Adipose tissue (tissue), 3 donors: Measurements from ENCODE around the gene CKM. TPM values are rescaled to one million over a fixed set of nuclear protein-coding genes. Genes with fewer than 3 reads are reported as not detected.
"Not testable (repeated sequence)": the region's sequence is repeated elsewhere in the genome, so short reads cannot be mapped to it uniquely, and the experiment has no call there.

Source experiments
- H3K27ac ChIP-seq: one replicate; pipeline ENCODE4 v1.5.1; 2013; ENCODE audit warnings: low read depth, low read length
- WGBS, 3 donors: extraction: QIAGEN DNeasy Blood & Tissue Kit; methylation state at CpG; one replicate each; pipeline ENCODE4 v1.1.7; 2013; 5-methylcytosine and 5-hydroxymethylcytosine counted together
- polyA plus RNA-seq, 3 donors: library from polyadenylated mRNA; stranded (reverse); fragments of 200-250 nt; gene quantifications; one replicate each; pipeline ENCODE4 v1.2.3, GENCODE V29; 2013
- donor health status: healthy with polysubstance abuse.
- donor health status: Bipolar disorder and iron deficiency.
- donor health status: healthy.

The CKM gene
- polyA plus RNA-seq, 3 donors = 2.9 to 12.5 (median 9.2) TPM

DNA sequence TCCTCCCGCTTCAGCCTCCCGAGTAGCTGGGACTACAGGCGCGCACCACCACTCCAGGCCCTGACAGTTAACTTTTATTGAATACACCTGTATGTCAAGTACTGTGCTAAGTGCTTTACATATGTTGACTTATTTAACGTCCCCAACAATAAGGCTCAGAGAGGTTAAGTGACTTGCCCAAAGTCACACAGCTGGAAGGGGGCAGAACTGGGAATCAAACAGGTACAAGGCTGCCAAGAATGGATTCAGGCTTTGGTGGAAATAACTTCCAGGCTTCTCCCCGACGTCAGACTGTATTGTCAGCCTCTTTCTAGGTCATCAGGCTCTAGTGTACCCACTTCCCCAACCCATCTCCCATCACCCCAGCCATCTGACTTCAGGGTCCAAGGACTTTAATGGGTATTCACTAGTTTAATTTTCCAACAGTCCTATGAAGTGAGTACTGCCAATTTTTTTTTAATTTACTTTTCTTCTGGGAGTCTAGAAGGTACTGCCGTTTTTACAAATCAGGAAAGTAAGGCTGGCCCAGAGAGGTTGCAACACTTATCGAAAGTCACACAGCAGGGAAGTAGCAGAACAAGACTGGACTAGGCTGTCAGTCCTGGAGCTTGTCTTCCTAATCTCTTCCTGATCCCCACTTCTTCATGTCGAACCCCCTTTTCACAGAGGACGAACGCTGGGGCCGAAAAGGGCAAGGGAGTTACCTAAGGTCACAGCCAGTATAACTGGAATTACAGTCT lies 4.9 kb upstream of the CKM start:
- no peak overlapping the region for H3K27ac ChIP-seq
- 68 to 78% (median 77%) methylated on average over 13 of the region's 13 CpGs for WGBS, 3 donors

GRCh38 chr19:45324349-45324907 lies 1.8 kb upstream of the CKM start:
- no peak overlapping the region for H3K27ac ChIP-seq
- 65 to 68% (median 66%) methylated on average over 11 of the region's 11 CpGs for WGBS, 3 donors

DNA sequence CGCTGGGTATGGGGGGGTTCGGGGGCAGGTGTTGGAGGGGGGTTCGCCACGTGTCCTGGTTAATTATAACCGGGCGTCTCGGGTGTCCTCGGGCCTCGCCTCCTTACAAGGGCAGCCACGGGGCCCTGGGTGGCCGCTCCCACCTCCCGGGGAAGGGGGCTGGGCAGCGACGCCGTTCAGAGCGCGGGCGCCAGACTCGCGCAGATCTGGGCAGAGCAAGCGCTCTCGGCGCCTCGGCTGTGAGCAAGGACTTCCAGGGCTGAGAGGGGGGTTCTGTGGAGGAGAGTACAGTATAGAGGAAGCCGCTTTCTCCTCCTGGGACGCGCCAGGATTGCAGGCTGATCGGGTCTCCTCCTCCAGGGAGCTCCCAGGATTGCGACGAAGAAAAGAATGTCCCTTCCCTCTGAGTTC lies 1.0 kb upstream of the CKM start:
- 3 to 5% (median 4%) methylated on average over 24 to 30 of the region's 30 CpGs for WGBS, 3 donors
- no peak overlapping the region for H3K27ac ChIP-seq

GRCh38 chr19:45322311-45322710 lies 364 bp downstream of the CKM start:
- H3K27ac ChIP-seq = no peak overlapping the region
- 52 to 60% (median 53%) methylated on average over 11 of the region's 11 CpGs for WGBS, 3 donors

DNA sequence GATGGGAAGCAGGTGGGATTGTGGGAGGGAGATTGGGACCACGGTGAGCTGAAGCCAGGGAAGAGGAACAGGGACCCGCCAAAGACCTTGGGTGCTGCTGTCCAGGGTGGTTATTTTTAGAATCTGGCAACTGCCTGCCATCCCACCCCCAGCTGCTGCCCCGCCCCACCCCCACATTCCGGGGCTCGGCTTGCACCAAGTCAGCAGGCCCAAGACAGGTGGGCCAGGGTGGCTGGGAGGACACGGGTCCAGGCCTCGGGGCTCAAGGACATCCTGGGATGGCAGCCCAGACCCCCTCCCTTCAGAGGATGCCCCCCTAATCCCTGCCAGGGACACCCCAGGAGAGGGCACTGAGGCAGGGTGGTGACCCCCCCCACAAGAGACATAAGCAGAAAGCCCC lies 827 bp downstream of the CKM start:
- H3K27ac ChIP-seq = no peak overlapping the region
- WGBS, 3 donors = 38 to 56% (median 49%) methylated on average over 5 to 7 of the region's 7 CpGs

DNA sequence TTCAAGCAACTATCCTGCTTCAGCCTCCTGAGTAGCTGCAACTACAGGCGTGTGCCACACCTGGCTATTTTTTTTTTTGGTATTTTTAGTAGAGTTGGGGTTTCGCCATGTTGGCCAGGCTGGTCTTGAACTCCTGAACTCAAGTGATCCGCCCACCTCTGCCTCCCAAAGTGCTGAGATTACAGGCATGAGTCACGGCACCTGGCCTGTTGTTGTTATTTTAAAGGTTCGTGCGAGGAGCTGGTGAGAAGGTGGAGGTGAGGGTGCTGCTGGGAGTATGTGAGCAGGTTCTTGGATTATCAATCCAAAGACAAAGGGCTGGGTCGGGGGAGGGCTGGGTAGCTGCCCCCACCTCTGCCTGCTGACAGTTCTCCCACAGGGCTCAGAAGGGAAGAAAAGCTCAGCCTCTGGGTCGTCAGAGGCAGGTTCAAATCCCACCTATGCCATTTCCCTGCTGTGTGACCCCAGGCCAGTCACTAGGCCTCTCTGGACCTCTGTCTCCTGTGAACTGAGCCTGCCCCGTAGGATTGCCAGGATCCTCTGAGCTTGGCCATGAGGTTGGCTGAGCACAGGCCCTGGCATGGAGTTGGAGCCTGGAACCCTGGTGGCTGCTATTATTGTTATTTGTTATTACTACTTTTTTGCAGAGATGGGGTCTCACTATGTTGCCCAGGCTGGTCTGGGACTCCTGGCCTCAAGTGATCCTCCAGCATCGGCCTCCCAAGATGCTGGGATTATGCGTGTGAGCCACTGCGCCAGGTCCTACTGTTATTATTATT lies 1.5 kb downstream of the CKM start:
- H3K27ac ChIP-seq = no peak overlapping the region
- WGBS, 3 donors = 80 to 89% (median 83%) methylated on average over 12 of the region's 12 CpGs

GRCh38 chr19:45315304-45315703 lies 7.4 kb downstream of the CKM start:
- no peak overlapping the region for H3K27ac ChIP-seq
- WGBS, 3 donors = 59 to 68% (median 63%) methylated on average over 21 of the region's 21 CpGs

DNA sequence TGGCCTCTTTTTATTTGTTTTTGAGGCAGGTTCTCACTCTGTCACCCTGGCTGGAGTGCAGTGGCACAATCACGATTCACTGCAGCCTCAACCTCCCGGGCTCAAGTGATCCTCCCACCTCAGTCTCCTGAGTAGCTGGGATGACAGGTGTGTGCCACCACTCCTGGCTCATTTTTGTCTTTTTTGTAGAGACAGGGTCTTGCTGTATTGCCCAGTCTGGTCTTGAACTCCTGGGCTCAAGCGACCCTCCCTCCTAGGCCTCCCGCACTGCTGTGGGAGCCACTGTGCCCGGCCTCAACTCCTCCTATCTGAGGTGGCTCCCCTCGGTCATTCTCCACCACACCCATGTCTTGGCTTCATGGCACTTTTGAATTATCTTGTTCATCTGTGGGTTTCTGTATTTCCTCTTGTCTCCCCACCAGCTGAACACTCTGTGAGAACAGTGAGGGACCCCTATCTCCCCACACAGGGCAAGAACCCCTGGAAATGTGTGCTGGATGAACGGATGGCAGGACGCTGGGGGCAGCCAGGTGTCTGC lies 7.9 kb downstream of the CKM start:
- 64 to 73% (median 73%) methylated on average over 8 of the region's 8 CpGs for WGBS, 3 donors
- H3K27ac ChIP-seq = no peak overlapping the region

DNA sequence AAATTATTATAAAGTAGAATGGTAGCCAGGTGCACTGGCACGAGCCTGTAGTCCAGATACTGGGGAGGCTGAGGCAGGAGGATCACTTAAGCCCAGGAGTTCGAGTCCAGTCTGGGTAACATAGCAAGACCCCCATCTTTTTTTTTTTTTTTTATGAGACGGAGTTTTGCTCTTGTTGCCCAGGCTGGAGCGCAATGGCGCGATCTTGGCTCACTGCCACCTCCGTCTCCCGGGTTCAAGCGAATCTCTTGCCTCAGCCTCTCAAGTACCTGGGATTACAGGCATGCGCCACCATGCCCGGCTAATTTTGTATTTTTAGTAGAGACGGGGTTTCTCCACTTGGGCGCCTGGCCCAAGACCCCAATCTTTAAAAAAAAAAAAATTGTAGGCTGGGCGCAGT lies 10.4 kb downstream of the CKM start:
- WGBS, 3 donors = 89 to 95% (median 92%) methylated on average over 14 of the region's 14 CpGs
- H3K27ac ChIP-seq = not testable (repeated sequence)

GRCh38 chr19:45311621-45312020 lies 11.1 kb downstream of the CKM start:
- 20 to 53% (median 25%) methylated on average over 18 of the region's 18 CpGs for WGBS, 3 donors

GRCh38 chr19:45309322-45309721 lies 13.4 kb downstream of the CKM start:
- 93 to 96% (median 93%) methylated on average over 8 of the region's 8 CpGs for WGBS, 3 donors
- H3K27ac ChIP-seq = not testable (repeated sequence)

More at GRCh38 chr19:45311621-45312020, 11.1 kb downstream of the CKM start:
- no peak overlapping the region for H3K27ac ChIP-seq

DNA sequence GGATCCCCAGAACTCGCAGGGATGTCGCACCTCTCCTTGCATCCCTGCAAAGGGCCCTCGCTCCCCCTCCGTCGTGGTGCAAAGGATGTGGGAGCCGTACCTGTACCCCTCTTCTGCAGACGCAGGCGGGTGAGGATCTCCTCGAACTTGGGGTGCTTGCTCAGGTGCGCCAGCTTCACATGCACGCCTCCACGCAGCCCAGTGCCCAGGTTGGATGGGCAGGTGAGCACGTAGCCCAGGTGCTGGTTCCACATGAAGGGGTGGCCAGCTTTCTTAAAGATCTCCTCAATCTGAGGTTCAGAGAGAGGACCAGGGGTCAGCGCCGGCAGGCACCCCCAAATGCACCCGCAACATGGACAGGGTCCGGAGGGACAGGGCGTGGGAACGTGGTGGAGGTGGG lies 15.3 kb downstream of the CKM start:
- WGBS, 3 donors = 85 to 91% (median 89%) methylated on average over 19 of the region's 19 CpGs
- no peak overlapping the region for H3K27ac ChIP-seq

DNA sequence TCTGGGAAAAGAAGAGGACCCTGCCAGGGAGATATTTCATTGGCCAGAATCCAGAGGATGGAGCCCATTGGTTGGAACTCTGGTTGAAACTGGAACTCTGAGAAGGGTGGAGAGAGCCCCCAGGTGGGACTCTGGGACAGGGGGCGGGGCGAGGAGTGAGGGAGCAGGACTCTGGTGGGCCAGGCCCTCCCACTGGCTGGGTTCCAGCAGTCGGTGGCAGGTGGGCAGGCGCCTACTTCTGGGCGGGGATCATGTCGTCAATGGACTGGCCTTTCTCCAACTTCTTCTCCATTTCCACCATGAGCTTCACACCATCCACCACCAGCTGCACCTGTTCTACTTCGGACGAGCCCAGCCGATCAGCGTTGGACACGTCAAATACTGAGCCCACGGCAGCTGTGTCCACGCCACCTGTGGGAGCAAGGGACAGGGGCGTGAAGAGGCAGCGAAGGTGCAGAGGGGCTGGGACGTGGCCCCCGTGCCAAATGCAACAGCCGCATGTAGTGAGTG lies 16.1 kb downstream of the CKM start:
- 55 to 76% (median 70%) methylated on average over 18 of the region's 18 CpGs for WGBS, 3 donors
- H3K27ac ChIP-seq = no peak overlapping the region

GRCh38 chr19:45306040-45306439 lies 16.6 kb downstream of the CKM start:
- 43 to 61% (median 44%) methylated on average over 9 of the region's 9 CpGs for WGBS, 3 donors

DNA sequence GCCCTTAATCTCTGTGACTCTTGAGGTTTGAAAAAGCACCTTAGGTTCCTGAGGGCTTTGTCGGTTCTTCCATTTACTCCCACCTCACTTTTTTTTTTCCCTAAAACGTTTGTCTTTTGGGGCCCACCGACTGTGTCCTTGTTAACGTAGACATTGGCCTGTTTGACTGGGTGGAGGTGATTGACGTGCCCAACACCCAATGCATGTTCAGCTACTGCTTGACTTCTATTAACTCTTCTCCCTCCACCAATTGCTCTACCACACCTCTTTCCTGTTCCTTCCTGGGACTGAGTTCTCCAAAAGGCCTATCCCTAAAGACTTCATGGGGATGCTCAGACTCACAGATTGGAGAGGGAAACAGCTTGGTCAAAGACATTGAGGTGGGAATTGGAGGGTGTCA lies 17.3 kb downstream of the CKM start:
- H3K27ac ChIP-seq = no peak overlapping the region
- WGBS, 3 donors = 13 to 24% (median 19%) methylated on average over 5 of the region's 5 CpGs

More at GRCh38 chr19:45306040-45306439, 16.6 kb downstream of the CKM start:
- H3K27ac ChIP-seq = no peak overlapping the region

DNA sequence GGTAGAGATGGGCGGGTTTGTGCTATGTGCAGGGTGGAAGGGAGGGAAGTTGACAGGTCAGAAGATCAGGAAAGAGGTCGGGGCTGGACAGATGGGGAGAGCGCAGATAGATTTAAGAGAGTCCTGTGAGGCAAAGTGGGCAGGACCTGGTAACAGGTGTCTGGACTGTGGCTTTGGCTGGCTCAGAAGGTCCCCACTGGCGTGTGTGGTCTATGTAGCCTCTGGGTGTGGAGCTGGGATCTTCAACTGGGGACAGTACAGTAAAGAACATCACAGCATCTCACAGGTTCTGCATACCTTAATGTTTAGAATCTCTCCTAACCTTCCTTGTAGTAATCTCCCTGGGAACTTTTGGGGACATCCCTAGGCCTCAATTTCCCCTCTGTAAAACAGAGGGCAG lies 17.7 kb downstream of the CKM start:
- no peak overlapping the region for H3K27ac ChIP-seq
- 57 to 70% (median 62%) methylated on average over 4 of the region's 4 CpGs for WGBS, 3 donors

DNA sequence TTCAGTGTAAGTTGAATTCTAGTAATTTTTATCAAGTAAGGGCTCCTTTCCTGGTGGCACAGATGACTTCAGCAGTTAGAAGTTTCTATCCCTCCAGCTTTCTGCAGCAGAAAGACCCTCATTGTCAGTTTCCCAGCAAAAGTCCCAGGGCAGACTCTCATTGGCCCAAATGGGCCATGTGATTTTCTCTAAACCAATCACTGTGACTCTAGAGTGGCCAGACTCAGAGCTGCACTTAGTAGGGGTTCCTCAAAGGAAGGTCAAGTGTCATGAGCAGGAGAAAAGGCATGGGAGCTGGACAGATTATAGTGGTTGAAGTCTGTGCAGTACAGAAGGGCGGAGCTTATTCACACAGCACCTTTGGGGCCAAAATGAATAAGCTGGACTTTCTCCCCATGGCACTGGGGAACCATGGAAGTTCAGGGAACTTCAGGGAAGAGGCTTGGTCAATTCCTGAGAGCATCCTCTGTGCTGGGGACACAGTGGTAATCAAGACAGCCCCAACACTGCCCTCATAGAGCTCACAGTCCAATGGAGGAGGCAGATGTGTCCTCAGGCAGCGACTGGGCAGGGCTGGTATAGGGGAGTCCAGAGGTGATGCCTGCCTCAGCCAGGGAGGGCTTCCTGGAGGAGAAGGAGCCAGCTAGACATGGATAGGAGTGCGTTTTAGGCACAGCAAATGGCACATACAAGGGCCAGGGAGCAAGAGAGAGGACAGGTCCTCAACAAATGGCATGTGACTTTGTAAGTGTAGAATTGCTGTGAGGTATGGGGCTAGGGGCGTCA lies 18.3 kb downstream of the CKM start:
- no peak overlapping the region for H3K27ac ChIP-seq
- 72 to 81% (median 75%) methylated on average over 4 of the region's 4 CpGs for WGBS, 3 donors
